Measurements from ENCODE around the gene TMEM187. TPM values are rescaled to one million over a fixed set of nuclear protein-coding genes. Genes with fewer than 3 reads are reported as not detected.

Gene TMEM187
- polyA plus RNA-seq, 5 donors: 4.6 to 6.8 (median 6.4) TPM

DNA sequence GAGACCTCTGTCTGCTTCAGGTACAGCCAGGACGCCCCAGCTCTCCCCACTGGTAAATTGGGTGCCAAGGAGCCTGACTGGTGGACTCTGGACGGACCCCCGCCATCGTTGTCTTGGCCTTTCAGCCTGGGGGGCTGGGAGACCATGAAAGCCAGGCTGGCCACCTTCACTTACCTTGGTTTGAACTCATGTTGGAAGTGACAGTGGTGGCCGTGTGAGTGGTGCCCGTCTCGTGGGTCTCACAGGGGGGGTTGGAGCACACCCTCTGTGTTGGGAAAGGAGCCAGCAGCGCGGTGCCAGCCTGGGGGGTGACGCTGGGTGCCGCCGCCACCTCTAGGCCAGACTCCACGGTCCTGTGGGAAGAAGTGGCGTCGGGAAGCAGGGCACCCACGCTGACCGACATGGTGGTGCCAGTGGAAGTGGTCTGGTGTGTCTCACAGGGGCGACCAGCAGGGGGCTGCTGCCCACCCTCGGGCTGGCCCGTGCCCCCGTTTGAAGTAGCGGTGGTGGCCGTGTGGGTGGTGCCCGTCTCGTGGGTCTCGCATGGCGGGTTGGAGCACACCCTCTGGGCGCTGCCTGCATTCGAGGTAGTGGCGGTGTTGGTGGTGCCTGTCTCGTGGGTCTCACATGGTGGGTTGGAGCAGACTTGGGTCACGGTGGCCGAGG, 18.5 kb upstream of the TMEM187 start:
- DNase-seq: no peak

DNA sequence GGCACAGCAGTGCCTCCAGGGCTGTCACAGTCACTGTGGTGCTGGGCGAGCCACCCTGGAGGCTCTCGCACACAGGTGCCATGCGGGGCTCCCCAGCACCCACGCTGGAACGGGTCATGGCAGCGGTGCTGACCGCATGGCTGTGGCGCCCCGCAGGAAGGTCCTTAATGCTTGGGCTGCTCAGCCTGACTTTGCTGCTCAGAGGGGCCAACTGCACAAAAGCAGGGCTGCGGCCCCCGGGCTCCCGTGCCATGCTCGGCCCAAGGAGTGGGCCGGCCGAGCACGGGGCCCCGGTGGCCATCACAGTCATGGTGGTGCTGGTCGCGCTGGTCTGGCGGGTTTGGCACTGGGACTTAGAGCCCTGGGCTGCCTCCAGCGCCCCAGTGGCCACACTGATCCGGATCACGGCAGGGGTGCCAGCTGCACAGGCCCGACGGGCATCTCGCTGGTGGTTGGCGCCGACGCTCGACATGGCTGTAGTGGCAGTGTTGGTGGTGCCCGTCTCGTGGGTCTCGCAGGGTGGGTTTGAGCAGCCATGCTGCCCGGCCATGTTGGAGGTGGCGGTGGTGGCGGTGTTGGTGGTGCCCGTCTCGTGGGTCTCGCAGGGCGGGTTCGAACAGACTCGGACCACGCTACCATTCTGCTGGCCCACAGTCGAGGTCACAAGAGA, 17.9 kb upstream of the TMEM187 start:
- no peak for DNase-seq

DNA sequence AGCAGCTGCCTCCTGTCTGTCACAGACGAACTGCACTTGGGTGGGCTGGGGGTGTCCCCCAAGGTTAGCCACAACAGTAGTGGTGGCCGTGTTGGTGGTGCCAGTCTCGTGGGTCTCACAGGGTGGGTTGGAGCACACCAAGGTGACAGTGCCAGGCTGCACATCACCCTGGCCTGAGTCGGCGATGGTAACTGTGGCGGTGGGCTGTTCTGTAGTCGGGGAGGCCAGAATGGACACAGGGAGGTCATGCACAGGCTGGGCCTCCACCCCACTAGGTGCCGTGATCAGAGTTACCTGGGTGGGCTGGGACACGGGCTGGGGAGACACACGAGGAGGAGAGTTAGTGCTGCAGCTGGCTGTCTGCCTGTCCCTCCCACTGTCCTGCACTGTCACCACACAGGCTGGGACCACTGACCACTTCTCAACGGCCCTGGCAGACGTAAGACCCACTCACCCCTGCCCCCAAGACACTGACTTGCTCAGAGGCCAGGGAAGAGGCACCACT, 17.3 kb upstream of the TMEM187 start:
- DNase-seq: no peak

DNA sequence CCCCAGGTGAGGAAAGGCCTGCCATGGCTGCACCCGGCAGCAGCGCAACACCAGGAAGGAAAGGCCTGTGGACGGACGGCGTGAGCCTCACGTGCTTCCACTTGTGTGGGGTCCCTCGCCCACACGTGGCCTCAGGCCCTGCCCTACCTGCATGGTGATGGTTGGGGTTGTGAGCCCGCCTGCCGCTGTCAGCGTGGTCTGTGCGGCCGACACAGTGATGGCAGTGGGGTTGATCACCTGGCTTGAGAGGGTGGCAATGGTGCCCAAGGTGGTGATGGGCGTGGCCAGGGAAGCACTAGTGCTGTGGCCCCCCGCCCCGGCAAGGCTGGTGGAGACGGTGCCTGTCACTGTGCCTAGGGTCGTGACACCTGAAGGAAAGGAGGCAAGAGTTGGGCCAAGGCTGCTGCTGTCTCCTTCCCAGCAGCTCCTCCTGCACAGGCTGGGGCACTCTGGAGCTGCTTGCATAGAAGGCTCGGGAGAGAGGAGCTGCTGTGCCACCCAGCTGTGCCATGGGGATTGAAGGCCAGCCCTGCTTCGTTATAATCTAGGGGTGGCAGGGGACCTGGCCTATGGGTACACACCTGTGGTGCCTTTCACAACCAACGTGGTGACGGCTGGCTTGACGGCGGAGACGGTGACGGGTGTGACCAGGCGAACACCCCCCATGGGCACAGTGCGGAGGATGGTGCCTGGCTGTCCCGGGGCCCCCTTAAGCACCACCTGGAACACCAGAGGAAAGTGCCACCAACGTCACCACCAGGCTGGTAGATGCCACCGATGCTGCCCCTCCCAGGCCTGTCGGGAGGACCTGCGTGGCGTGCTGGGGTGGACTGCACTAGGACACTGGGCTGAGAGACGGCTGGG, 16.3 kb upstream of the TMEM187 start:
- no peak for DNase-seq

DNA sequence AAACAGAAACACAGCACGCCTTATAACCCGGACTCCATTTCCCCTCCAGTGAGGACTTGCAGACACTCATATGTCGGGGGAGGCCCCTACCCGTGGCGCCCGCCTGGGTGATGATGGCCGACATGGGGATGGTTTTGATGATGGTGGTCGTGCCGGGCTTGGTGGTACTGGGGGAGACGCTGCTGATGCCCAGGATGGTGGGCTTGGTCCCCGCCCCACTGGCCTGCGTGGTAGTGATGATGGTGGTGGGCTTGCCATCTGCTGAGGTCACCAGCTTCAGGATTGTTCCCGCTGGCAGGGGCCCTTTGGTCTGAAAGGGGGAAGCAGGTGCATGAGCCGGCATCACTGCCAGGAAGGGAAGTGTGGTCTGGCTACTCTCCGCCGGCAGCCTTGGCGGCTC, 15.3 kb upstream of the TMEM187 start:
- DNase-seq: no peak

DNA sequence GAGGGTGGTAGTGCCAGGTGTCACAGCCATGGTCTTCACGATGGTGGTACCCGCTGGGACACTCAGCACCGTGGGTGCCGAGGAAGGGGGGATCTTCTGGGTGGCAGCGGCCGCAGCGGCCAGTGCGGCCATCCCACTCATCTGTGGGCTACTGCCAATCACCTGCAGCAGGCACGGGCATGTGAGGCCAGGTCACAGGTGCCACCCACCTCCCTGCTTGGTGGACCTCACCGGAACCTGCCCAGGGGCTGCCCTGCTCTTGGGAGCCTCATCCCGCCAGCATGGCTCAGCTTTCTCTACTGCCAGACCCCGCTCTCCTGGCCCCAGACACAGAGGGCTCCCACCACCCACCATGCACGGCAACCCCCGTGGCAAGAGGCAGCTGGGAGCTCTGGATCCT, 13.9 kb upstream of the TMEM187 start:
- DNase-seq: no peak

DNA sequence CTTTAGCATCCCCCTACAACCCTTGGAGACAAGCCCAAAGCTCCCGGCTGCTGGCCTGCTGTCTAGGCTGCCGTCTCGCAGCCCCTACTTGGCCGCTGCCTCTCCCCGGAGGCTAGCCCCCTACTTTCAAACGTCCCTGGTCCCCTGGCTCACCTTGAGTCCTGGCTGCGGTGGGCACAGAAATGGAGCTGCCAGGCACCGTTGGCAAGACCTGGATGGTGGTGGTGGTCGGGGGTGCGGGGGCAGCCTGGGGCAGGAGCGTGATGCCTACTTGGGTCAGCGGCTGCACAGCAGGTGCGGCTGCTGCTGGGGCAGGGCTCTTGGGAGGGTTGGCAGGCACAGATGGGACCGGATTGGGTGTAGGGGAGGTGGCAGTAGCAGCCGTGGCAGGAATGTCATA, 12.9 kb upstream of the TMEM187 start:
- no peak for DNase-seq

DNA sequence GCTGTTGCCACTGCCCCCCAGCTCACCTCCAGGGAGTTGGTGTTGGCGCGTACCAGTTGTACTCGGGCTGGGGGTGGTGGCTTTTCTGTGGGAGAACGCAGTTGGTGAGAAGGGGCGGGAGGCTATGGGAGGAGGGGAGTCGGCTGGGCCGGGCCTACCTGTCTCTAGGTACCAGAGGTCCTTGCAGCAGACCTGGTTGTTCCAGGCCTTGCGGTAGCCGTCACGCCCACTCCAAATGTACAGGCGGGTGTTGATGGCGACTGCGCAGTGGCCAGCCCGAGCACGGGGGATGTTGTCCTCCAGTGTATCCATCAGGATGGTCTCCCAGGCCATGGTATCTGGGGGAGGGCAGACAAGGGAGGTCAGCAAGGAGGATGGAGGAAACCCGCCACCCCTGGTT, 12.5 kb upstream of the TMEM187 start:
- no peak for DNase-seq

DNA sequence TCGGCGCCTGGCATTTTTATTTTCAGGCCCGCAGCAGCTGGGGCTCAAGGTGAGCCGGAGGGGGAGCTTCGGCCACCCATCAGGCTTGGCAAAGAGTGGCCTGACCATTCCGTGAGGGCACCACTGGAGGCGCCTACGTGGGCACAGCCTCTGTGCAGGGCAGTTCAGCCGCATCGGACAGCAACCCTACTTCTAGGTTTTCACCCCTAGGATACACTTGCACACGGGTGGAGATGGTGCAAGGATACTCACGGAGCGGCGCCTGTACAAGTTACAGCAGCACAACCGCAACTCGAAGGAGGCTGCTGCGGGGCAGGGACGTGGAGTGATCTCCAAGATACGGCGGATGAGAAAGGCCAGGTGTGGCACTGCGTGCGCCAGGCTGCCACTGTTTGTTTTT, 11.8 kb upstream of the TMEM187 start:
- no peak for DNase-seq

DNA sequence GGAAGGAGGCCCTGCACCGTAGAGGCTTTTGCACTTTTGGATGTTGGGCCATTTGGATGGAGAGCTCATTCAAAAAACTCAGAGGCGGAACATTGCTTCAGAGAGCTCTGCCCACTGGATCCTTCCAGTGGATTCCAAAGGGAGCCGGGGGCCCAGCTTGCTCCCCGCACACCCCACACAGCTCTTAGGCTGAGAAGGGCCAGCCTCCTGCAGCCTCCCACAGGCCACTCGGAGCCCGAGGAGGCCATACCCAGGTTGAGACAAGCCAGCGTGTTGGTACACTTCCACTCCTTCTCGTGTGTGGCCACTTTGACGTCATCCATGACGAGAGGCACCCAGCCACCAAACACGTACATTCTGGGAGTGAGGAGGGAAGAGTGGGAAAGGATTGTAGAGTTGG, 11.3 kb upstream of the TMEM187 start:
- no peak for DNase-seq

DNA sequence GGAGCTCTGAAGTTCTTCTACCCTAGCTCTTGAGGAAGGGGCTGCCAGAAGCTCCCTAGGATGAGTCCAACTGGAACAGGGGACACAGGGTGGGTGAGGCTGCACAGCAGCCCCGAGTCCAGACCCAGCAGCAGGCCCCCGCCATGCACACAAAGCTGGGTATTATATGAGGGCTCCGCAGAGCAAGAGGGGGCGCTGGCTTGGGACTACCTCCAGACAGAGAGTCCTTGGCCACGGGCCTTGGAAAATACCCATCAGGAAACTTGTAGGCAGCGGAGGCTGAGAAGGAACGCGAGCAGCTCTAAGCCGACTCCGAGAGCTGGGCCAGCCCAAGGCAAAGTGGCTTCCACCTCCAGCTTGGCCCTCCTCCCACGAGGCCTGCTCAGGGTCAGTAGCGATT, 9.0 kb upstream of the TMEM187 start:
- no peak for DNase-seq

DNA sequence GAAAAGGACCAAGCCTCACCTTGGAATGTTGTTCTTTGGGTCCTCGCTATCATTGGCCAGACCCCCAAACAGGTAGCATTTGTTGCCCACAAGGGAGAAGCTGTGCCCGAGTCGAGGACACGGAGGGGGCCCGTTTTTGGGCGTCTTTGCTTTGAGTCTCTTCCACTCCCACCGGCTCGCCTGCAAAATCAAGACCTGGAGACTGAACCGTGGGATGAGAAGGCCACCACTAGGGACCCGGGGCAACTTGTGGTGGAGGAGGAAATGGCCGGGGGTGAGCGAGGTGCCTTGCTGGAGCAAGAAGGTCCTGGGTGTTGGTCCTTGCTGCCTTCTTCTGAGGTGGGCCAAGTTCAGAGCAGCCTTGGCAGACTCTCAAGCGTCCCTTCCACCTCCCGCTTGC, 8.4 kb upstream of the TMEM187 start:
- DNase-seq: no peak

DNA sequence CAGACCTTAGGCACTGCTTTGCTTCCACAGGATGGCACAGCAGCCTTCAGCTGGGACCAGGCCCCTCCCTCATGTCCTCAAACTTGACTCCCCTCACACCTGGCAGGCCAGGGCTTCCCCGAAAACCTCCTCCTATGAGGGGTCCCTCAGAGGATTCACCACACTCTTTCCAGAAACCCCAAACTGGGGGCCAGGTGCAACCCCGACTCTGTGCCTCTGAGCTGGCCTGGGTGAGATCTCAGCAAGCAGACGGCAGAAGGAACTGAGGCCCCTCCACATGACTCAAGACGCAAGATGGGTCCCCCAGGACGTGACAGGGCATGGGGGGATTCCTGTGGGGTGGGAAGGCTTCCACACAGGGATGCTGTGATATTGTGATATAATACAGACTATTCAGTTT, 7.1 kb upstream of the TMEM187 start:
- no peak for DNase-seq

DNA sequence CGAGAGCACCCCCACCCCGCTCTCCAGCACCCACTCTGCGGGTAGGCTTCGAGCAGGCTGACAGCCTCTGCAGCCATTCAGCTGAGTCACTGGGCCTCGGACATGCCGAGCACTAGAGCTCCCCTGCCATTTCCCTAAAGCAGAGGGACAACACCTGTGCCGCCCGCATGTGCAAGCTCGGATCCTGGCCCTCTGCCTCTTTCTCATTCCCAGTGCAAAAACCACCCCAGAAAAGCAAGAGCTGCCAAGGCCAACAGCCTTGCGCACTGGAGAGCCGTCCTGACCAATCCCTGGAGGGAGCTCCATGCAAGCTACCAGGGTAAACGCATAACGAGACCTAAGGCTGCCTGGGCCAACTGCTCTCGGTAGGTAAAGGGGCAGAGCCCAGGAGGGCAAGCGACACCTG, 6.3 kb upstream of the TMEM187 start:
- no peak for DNase-seq

DNA sequence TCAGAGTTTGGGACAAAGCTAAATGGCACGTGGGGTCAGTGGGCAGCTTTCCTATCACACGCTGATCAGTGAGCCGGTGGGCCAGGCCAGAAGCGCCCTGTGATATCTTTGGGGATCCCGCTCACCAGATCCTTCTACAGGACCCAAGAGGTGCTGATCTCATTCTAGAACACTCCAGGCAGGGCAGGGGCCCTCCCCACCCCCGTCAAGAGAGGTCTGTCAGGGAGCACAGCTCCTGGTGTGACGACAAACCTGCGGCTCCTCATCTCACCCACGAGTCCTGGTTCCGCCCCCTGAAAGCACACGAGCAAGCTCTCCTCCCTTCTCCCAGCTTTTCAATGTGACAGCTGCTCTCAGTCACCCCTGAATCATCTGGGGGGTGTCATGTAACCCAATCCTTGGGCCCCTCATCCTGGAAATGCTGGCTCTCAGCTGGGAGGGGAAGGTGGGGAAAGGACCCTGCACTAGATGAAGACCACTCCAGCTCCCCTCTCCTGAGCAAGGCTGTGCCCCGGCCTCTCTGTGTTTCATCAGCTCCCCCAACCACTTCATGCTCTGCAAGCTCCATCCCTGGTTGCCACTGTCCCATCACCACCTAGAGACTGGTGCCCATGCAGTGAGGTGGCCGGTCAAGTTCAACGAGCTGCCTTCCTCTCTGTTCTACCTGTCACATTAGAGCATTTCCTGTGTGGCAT, 5.6 kb upstream of the TMEM187 start:
- DNase-seq: no peak

DNA sequence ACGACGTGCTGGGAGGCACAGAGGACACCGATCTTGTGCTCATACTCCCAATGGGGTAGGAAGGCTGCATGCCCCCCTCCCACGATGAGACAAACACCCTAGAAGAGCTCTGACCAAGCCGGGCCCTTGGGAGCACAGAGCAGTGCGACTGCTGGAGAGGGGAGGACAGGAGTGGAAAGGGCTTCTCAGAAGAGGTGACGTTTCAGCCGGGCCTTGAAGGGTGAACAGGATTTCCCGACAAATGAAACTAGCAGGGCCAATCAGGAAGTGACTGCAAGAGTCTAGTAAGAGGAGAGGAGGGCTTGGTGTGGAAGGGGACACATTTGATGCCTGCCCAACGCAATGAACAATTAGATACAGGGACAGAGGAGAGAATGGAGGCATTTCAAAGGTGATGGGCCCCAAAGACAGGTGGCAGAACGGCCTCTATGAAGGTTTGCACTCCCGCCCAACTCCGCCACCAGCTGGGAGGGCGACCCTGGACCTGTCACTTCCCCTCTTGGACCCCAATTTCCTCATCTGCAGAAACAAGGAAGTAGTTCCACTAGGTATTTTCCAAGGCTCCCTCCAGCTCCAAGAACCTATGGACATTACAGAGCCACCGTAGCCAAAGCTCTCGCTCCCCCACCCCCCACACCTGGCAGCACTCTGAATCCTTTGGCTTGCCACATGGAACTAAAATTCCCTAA, 4.9 kb upstream of the TMEM187 start:
- DNase-seq: no peak

DNA sequence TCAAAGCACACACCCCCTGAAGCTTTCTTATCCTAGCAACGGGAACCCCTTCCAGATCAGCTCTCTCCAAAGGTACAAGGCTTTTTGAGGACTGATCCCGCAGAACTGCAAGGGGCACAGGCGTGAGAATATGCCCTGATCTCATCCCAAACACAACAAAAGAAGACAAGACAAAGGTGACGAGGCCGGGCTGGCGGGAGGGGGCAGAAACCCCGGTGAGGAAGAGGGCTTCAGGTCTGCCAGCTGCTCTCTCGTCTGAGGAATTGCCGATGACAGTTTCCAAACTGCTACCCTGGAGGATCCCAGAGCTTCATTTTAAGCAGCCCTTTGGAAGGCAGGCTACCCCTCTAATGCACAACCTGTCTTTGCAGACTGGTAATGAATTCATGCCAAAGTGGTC, 4.3 kb upstream of the TMEM187 start:
- DNase-seq: no peak

DNA sequence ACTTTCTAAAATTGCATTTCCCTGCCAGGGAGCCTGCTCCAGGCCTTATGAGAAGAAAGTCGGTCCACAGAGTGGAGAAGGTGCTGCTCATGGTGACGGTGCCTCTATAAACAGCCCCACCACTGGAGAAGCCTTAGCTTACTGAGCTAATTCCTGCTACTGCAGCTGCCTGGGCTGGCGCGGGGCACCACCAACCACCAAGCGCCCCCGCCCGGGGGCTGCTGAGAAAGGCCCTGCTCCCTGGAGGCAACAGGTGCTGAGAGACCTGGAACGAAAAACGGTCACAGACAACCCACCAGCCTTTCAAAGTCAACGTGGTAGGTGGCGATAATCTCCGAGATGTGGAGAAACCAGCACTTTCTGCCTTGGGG, 3.8 kb upstream of the TMEM187 start:
- no peak for DNase-seq

DNA sequence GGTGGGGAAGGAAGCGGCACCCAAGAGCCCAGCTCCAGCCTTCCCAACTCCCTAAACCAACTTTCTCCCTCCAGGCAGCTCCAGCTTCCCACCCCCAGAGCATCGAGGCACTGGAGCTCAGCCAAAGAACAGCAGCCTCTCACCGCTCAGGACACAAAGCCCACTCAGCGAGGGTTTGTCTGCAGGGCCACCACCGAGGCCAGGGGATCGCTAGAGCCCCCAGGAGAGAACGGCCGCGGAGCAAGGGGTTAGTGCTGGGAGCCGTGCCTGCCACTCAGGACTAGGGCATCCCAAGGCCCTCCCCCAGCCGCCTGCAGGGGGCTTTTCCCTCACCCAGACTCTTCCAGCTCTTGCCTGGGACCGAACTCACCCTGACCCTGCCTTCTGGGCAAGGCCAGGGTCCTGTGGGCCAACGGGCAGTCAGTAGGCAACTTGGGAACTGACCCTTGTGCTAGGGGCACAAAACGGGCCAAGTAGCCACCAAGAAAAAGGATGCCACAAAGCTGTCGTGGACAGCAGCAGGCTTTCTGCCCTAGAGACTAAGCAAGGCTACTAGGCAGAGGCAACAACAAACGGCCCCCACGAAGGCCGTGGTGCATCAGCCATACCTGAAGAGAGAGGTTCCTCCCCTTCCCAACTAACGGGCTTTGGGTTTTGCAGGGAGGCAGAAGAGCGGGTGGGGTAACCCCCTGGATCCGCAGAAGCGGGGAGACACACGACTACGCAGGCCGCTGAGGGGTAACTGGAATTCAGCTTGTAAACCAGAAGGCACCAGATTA, 3.2 kb upstream of the TMEM187 start:
- DNase-seq: no peak

DNA sequence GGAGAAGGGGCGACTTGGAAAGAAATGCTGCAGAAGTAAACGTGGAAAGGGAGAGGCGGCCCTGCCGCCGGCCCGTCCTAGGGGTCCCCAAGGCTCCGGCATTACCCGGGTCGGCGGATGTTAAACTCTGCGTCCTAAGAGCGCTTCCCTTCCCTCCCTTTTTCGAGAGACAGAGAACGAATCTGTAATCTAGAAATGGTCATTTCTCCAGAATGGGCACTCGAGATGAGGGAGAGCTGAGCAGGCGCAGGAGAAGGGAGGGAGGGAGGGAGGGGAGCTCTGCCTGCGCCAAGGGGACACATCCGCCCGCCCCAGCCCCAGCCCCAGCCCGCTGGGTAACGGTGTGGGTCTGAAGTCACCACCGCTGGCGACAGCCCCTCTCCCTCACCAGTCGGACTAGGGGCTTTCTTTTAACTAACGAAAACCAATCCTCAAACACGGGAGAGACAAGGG, 2.6 kb upstream of the TMEM187 start:
- DNase-seq: peak; percentile 52 to 64
